ENCODE data around the gene MYOG. TPM values are rescaled to one million over a fixed set of nuclear protein-coding genes. Genes with fewer than 3 reads are reported as not detected.

Gene MYOG
- total and polyA plus RNA-seq, 4 donors: 0.11 to 0.69 (median 0.29) TPM; not detected in 1

DNA sequence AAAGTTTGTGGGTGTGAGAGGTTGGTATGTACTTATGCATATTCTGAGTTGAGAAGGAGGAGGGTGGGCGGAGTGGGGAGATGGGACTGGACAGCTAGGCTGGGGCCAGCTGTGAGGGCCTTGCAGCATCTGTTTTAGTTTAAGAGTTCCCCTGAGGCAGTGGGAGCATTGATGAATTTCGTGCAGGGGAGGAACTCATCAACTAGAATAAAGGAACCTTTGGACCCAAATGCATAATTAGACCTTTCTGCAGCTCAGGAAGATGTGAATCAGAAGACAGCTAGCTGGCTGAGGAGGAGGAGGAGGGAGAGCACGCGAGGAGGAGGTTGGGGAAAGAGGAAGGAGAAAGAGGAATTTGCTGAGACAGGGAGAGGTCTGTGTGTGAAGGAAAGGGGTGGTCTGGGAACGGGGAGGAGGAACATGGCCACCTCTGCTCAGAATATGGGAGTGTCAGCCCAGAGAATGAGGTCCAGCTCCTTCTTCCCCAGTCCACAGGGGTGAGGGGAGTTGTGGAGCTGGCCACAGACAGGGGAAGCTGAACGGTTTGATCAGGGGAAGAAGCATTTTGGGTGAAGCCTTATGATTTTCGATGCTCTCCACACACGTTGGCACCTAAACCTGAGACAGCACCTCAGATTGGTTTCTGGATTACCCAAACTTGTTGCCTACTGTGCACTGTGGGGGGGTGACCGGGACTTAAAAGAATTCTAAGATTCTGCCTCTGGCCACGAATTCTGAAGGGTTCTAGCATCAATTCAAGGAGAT is 27.7 kb downstream of the MYOG start:
- 61% methylated on average over 9 of the region's 10 CpGs for WGBS (ENCODE audit: insufficient coverage)
- Histone ChIP-seq H3K9me3 (ENCODE audit: control insufficient read depth, insufficient read depth, low read length) (no peaks in the 10 kb centered on the region), H3K36me3 (ENCODE audit: control insufficient read depth, insufficient read depth, low read length) (peaks cover 58% of the 10 kb centered on the region), H3K27me3 (ENCODE audit: control insufficient read depth, insufficient read depth, low read length) (no peaks in the 10 kb centered on the region), H3K27ac (ENCODE audit: low read depth, low read length) (no peak overlapping the region), H3K4me1 (ENCODE audit: control insufficient read depth, insufficient read depth, low read length) (peaks cover 12% of the 10 kb centered on the region), H3K4me3 (ENCODE audit: low read depth, low read length) (no peak overlapping the region)
- no peak for DNase-seq (ENCODE audit: low read depth in 4 of 6, low spot score in 6 of 6)

DNA sequence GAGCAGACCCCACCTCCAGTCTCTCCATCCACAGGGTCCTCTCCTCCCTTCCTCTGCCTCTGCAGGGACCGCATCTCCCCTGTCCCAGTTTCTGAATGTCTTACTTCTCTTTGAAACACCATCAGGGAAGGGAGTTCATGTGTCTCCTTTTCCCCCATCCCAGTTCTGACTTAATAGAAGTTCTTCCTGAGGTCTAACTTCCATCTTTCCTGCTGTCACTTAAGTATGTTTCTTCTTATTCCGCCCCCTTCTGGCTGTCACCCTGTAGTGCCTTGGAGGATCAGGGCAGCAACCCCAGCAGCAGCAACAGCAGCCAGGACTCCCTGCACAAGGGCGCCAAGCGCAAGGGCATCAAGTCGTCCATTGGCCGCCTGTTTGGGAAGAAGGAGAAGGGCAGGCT is 29.3 kb downstream of the MYOG start:
- Histone ChIP-seq H3K27me3 (ENCODE audit: control insufficient read depth, insufficient read depth, low read length) (no peaks in the 10 kb centered on the region), H3K36me3 (ENCODE audit: control insufficient read depth, insufficient read depth, low read length) (peaks cover 62% of the 10 kb centered on the region), H3K27ac (ENCODE audit: low read depth, low read length) (no peak overlapping the region), H3K4me1 (ENCODE audit: control insufficient read depth, insufficient read depth, low read length) (peaks cover 19% of the 10 kb centered on the region), H3K4me3 (ENCODE audit: low read depth, low read length) (no peak overlapping the region), H3K9me3 (ENCODE audit: control insufficient read depth, insufficient read depth, low read length) (no peaks in the 10 kb centered on the region)
- no peak for DNase-seq (ENCODE audit: low read depth in 4 of 6, low spot score in 6 of 6)
- WGBS (ENCODE audit: insufficient coverage): 96% methylated on average over 6 of the region's 6 CpGs

DNA sequence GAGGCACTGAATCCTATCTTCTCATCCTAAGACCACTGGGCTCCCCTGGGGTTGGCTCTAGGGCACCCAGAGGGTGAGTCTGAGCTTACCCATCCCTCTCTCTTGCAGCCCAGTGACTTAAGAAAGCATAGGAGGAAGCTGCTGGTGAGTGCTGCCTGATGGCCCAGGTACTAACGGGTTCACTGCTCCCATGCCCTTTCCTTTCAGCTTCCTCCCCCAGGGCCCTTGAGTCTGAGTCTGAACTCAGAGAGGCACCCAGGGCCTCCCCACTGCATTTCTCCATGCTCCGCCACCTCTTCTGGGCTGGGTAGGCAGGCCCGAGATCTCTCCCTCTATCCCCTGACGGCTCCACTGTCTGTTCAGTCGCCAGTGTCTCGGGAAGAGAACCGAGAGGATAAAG is 29.8 kb downstream of the MYOG start:
- H3K4me3 ChIP-seq (ENCODE audit: low read depth, low read length): no peak overlapping the region
- H3K27me3 ChIP-seq (ENCODE audit: control insufficient read depth, insufficient read depth, low read length): no peaks in the 10 kb centered on the region
- peaks cover 58% of the 10 kb centered on the region for H3K36me3 ChIP-seq (ENCODE audit: control insufficient read depth, insufficient read depth, low read length)
- 78% methylated on average over 4 of the region's 7 CpGs for WGBS (ENCODE audit: insufficient coverage)
- no peak for DNase-seq (ENCODE audit: low read depth in 4 of 6, low spot score in 6 of 6)
- no peaks in the 10 kb centered on the region for H3K9me3 ChIP-seq (ENCODE audit: control insufficient read depth, insufficient read depth, low read length)
- H3K4me1 ChIP-seq (ENCODE audit: control insufficient read depth, insufficient read depth, low read length): peaks cover 21% of the 10 kb centered on the region
- H3K27ac ChIP-seq (ENCODE audit: low read depth, low read length): no peak overlapping the region

DNA sequence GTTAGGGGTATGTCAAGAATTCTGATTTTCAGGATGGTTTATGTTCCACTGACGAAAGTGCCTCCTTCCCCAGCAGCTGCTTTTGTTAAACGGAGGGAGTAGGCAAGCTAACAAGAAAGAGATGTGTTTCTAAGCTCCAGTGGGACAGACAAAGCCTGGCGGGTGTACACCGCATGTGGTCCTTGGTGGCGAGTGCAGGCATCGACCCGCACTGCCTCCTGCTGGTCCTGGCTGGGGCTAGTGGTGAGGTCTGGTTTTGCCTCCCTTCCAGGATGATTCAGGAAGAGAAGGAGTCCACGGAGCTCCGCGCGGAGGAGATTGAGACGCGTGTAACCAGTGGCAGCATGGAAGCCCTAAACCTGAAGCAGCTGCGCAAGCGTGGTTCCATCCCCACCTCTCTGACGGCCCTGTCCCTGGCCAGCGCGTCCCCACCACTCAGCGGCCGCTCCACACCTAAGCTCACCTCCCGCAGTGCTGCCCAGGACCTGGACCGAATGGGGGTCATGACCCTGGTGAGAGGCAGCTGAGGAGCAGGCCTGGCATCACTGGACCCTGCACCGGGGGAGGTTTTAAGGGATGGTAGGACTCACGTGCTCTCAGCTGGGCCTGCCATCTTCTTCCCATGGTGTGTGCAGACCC is 30.5 kb downstream of the MYOG start:
- no peak overlapping the region for H3K27ac ChIP-seq (ENCODE audit: low read depth, low read length)
- no peaks in the 10 kb centered on the region for H3K27me3 ChIP-seq (ENCODE audit: control insufficient read depth, insufficient read depth, low read length)
- peaks cover 21% of the 10 kb centered on the region for H3K4me1 ChIP-seq (ENCODE audit: control insufficient read depth, insufficient read depth, low read length)
- no peaks in the 10 kb centered on the region for H3K9me3 ChIP-seq (ENCODE audit: control insufficient read depth, insufficient read depth, low read length)
- DNase-seq (ENCODE audit: low read depth in 4 of 6, low spot score in 6 of 6): no peak
- 78% methylated on average over 20 of the region's 24 CpGs for WGBS (ENCODE audit: insufficient coverage)
- no peak overlapping the region for H3K4me3 ChIP-seq (ENCODE audit: low read depth, low read length)
- peaks cover 53% of the 10 kb centered on the region for H3K36me3 ChIP-seq (ENCODE audit: control insufficient read depth, insufficient read depth, low read length)

DNA sequence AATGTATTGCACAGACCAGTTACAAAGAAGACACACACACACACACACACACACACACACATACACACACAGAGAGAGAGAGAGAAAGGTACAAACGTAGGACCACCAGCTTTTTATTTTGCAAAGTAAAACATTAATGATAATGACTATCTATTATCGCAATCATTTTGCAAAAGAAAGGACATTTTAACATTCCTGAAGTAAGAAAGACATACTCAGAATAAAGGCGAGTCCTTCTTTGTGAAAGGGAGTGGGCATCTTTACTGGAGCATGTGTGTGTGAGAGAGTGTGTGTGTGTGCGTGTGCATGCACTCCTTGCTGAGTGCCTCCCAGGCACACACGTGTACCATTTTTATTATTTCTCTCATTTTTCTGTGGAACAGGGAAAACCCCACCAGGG is 31.2 kb downstream of the MYOG start:
- no peaks in the 10 kb centered on the region for H3K27me3 ChIP-seq (ENCODE audit: control insufficient read depth, insufficient read depth, low read length)
- H3K4me3 ChIP-seq (ENCODE audit: low read depth, low read length): no peak overlapping the region
- H3K4me1 ChIP-seq (ENCODE audit: control insufficient read depth, insufficient read depth, low read length): peaks cover 21% of the 10 kb centered on the region
- no peak for DNase-seq (ENCODE audit: low read depth in 4 of 6, low spot score in 6 of 6)
- WGBS (ENCODE audit: insufficient coverage): no CpG with 5 or more reads among the region's 5 CpGs
- no peak overlapping the region for H3K27ac ChIP-seq (ENCODE audit: low read depth, low read length)
- no peaks in the 10 kb centered on the region for H3K9me3 ChIP-seq (ENCODE audit: control insufficient read depth, insufficient read depth, low read length)
- H3K36me3 ChIP-seq (ENCODE audit: control insufficient read depth, insufficient read depth, low read length): peaks cover 50% of the 10 kb centered on the region

DNA sequence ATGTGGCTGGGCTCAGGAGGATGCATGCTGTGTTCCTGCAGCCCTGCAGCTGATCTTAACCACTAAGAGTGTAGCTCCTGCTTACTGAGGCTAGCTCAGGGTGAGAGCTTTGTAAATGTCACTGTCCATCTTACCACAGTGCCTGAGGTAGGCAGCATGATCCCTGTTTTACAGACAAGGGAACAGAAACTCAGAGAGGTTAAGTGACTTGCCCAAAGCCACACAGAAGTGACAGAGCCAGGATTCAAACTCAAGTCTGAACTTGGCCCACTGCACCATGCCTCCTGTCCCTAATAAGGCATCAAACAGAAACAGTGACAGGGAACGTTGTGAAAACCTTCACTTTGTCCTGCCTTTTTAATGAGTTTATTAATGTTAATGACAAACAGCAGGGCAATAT is 31.6 kb downstream of the MYOG start:
- peaks cover 51% of the 10 kb centered on the region for H3K36me3 ChIP-seq (ENCODE audit: control insufficient read depth, insufficient read depth, low read length)
- H3K9me3 ChIP-seq (ENCODE audit: control insufficient read depth, insufficient read depth, low read length): no peaks in the 10 kb centered on the region
- H3K4me3 ChIP-seq (ENCODE audit: low read depth, low read length): no peak overlapping the region
- no peak for DNase-seq (ENCODE audit: low read depth in 4 of 6, low spot score in 6 of 6)
- H3K27ac ChIP-seq (ENCODE audit: low read depth, low read length): no peak overlapping the region
- no CpG with 5 or more reads among the region's 1 CpG for WGBS (ENCODE audit: insufficient coverage)
- peaks cover 19% of the 10 kb centered on the region for H3K4me1 ChIP-seq (ENCODE audit: control insufficient read depth, insufficient read depth, low read length)
- no peaks in the 10 kb centered on the region for H3K27me3 ChIP-seq (ENCODE audit: control insufficient read depth, insufficient read depth, low read length)

DNA sequence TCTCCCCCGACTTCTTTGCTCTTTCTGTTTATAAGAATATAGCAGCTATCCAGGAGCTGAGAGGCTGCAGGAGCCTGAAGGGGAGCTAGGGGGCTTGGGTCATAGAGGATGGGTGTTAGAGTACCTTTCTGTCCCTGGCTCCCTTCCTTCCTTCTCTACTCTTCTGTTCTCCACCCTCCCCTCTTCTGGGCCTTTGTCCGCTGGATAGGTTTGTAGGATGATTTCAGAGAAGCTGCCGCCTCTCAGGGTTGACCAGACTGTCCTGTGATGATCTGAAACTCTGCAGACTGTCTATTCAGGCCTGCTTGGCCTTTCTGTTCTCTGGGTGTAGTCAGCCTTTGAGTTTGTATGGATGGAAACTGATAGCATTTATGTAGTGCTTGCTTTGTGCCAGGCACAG is 33.2 kb downstream of the MYOG start:
- H3K4me1 ChIP-seq (ENCODE audit: control insufficient read depth, insufficient read depth, low read length): peaks cover 10% of the 10 kb centered on the region
- no peaks in the 10 kb centered on the region for H3K9me3 ChIP-seq (ENCODE audit: control insufficient read depth, insufficient read depth, low read length)
- H3K4me3 ChIP-seq (ENCODE audit: low read depth, low read length): no peak overlapping the region
- H3K27me3 ChIP-seq (ENCODE audit: control insufficient read depth, insufficient read depth, low read length): no peaks in the 10 kb centered on the region
- peaks cover 55% of the 10 kb centered on the region for H3K36me3 ChIP-seq (ENCODE audit: control insufficient read depth, insufficient read depth, low read length)
- no peak overlapping the region for H3K27ac ChIP-seq (ENCODE audit: low read depth, low read length)
- WGBS (ENCODE audit: insufficient coverage): no CpG with 5 or more reads among the region's 3 CpGs
- no peak for DNase-seq (ENCODE audit: low read depth in 4 of 6, low spot score in 6 of 6)

DNA sequence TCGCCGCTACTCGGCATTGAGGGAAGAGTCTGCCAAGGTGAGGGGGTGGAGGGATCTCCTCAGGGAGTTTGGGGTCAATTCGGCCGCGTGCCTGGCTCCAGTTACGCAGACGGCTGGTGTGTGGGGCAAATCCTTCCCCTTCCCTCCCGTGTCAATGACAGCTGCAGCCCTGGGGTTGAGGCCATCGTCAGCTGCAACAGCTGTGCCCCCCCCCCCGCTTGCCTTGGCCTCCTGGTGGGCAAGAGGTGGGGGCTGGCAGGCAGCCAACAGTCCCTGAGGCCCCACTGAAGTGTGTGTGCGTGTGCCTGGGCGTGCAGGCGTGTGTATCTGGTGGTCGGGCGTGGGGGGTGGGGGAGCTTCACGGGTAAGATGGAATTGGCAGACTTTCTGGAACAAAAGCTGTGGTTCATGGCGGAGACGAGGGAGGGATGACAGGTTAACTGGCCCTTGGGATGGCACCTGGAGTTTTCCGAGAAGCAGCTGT is 33.9 kb downstream of the MYOG start:
- peaks cover 10% of the 10 kb centered on the region for H3K4me1 ChIP-seq (ENCODE audit: control insufficient read depth, insufficient read depth, low read length)
- WGBS (ENCODE audit: insufficient coverage): 29% methylated on average over 14 of the region's 20 CpGs
- no peak overlapping the region for H3K27ac ChIP-seq (ENCODE audit: low read depth, low read length)
- peaks cover 58% of the 10 kb centered on the region for H3K36me3 ChIP-seq (ENCODE audit: control insufficient read depth, insufficient read depth, low read length)
- peak in 2 of 6 donors; percentile 39 to 59 for DNase-seq (ENCODE audit: low read depth in 4 of 6, low spot score in 6 of 6)
- H3K9me3 ChIP-seq (ENCODE audit: control insufficient read depth, insufficient read depth, low read length): no peaks in the 10 kb centered on the region
- H3K4me3 ChIP-seq (ENCODE audit: low read depth, low read length): no peak overlapping the region
- H3K27me3 ChIP-seq (ENCODE audit: control insufficient read depth, insufficient read depth, low read length): no peaks in the 10 kb centered on the region

DNA sequence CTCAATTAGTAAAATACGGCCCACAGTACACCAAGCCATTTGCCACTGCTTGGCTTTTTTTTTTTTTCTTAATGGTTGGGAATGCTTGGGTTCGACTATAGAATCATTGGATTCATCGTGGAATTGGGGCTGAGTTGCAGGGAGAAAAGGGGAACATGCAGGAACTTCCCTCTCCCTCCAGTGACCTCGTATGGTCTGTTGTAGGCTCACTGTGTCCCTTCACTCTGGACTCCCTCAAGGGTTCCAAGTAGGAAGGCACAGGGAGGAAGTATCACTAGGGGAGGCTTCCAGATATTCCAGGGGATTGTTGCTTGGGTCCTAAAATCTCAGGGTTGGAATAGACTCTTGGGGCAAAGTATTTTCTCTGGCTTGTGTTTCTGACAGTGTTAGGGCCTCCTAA is 35.0 kb downstream of the MYOG start:
- Histone ChIP-seq H3K36me3 (ENCODE audit: control insufficient read depth, insufficient read depth, low read length) (peaks cover 55% of the 10 kb centered on the region), H3K4me3 (ENCODE audit: low read depth, low read length) (no peak overlapping the region), H3K4me1 (ENCODE audit: control insufficient read depth, insufficient read depth, low read length) (peaks cover 14% of the 10 kb centered on the region), H3K9me3 (ENCODE audit: control insufficient read depth, insufficient read depth, low read length) (no peaks in the 10 kb centered on the region), H3K27ac (ENCODE audit: low read depth, low read length) (no peak overlapping the region), H3K27me3 (ENCODE audit: control insufficient read depth, insufficient read depth, low read length) (no peaks in the 10 kb centered on the region)
- 100% methylated on average over 1 of the region's 4 CpGs for WGBS (ENCODE audit: insufficient coverage)
- no peak for DNase-seq (ENCODE audit: low read depth in 4 of 6, low spot score in 6 of 6)

Data from spinal cord (tissue), 10 donors.